HepG2 (cell line): ENCODE data around the gene IKZF5. TPM values are rescaled to one million over a fixed set of nuclear protein-coding genes. Genes with fewer than 3 reads are reported as not detected.
A peak's percentile ranks its signal among the peaks of the same experiment; 100 is the strongest.

Experiments used
- CAMTA2 ChIP-seq: sonication (generic); formaldehyde crosslinking; IDR thresholded peaks from 2 replicates; pipeline ENCODE4 v1.4.0; 2020; ENCODE audit warnings: mild to moderate bottlenecking, missing genetic modification reagents, borderline replicate concordance
- CREB3 ChIP-seq: sonication (generic); formaldehyde crosslinking; IDR thresholded peaks from 2 replicates; pipeline ENCODE4 v1.5.0; 2020; ENCODE audit warnings: missing genetic modification reagents
- FOXJ3 ChIP-seq: sonication (generic); formaldehyde crosslinking; IDR thresholded peaks from 2 replicates; pipeline ENCODE4 v1.4.0; 2020; ENCODE audit warnings: missing genetic modification reagents, mild to moderate bottlenecking, borderline replicate concordance
- HOXA5 ChIP-seq: sonication (generic); formaldehyde crosslinking; IDR thresholded peaks from 2 replicates; pipeline ENCODE4 v1.4.0; 2020; ENCODE audit warnings: missing genetic modification reagents
- ISL2 ChIP-seq: sonication (generic); formaldehyde crosslinking; IDR thresholded peaks from 2 replicates; pipeline ENCODE4 v1.5.0; 2020; ENCODE audit warnings: missing genetic modification reagents
- MLLT10 ChIP-seq: sonication (generic); formaldehyde crosslinking; IDR thresholded peaks from 2 replicates; pipeline ENCODE4 v1.4.0; 2020; ENCODE audit warnings: missing genetic modification reagents
- MTF2 ChIP-seq: sonication (generic); formaldehyde crosslinking; IDR thresholded peaks from 2 replicates; pipeline ENCODE4 v1.5.0; 2020; ENCODE audit warnings: missing genetic modification reagents, borderline replicate concordance
- NAIF1 ChIP-seq: sonication (generic); formaldehyde crosslinking; IDR thresholded peaks from 2 replicates; pipeline ENCODE4 v1.5.0; 2020; ENCODE audit warnings: mild to moderate bottlenecking, missing genetic modification reagents, borderline replicate concordance
- NCOA2 ChIP-seq: sonication (generic); formaldehyde crosslinking; IDR thresholded peaks from 2 replicates; pipeline ENCODE4 v1.8.0; 2022; ENCODE audit warnings: inconsistent platforms
- NR2F6 ChIP-seq, 2 experiments: IDR thresholded peaks; 2 replicates each; pipeline ENCODE4 v1.6.1; 2016; ENCODE audit warnings: antibody characterized with exemption in 1 of 2, mild to moderate bottlenecking in 1 of 2
- PRDM4 ChIP-seq: sonication (generic); formaldehyde crosslinking; IDR thresholded peaks from 2 replicates; pipeline ENCODE4 v1.9.0; 2021; ENCODE audit warnings: missing genetic modification reagents, borderline replicate concordance
- RORA ChIP-seq: sonication (generic); formaldehyde crosslinking; IDR thresholded peaks from 2 replicates; pipeline ENCODE4 v1.5.0; 2020; ENCODE audit warnings: mild to moderate bottlenecking, missing genetic modification reagents, moderate library complexity
- SIN3B ChIP-seq: fragments of 150-350 bp; IDR thresholded peaks from 2 replicates; pipeline ENCODE4 v1.6.1; 2014; ENCODE audit warnings: low read length
- SMC3 ChIP-seq: IDR thresholded peaks from 2 replicates; pipeline ENCODE4 v1.6.1; 2011; ENCODE audit warnings: low read length, improper control_type of control experiment
- TRIM22 ChIP-seq: fragments of 450-650 bp; IDR thresholded peaks from 2 replicates; pipeline ENCODE4 v1.6.1; 2017
- USF2 ChIP-seq, 2 experiments: sonication (generic) in 1 of 2; formaldehyde crosslinking in 1 of 2; IDR thresholded peaks; 2 replicates each; pipeline versions ENCODE4 v1.5.1 to v1.6.1; 2011 to 2020; ENCODE audit warnings: borderline replicate concordance in 1 of 2, low read depth in 1 of 2, low read length in 1 of 2, mild to moderate bottlenecking in 1 of 2, missing genetic modification reagents in 1 of 2, moderate library complexity in 1 of 2
- ZNF609 ChIP-seq: sonication (generic); formaldehyde crosslinking; IDR thresholded peaks from 2 replicates; pipeline ENCODE4 v1.4.0; 2020; ENCODE audit warnings: mild to moderate bottlenecking, missing genetic modification reagents, borderline replicate concordance
- ZNF713 ChIP-seq: sonication (generic); formaldehyde crosslinking; IDR thresholded peaks from 2 replicates; pipeline ENCODE4 v1.4.0; 2020; ENCODE audit warnings: mild to moderate bottlenecking, missing genetic modification reagents
- polyA plus RNA-seq, 8 experiments: library from polyadenylated mRNA; depleted of rRNA in 3 of 8; stranded (reverse) in 7 of 8; unstranded in 1 of 8; fragments of >200 nt; fragmentation: Illumina TruSeq in 4 of 8; extraction: Trizol in 4 of 8; gene quantifications; 2 replicates each; pipeline versions ENCODE4 v1.2.1 to v1.2.3, GENCODE V29; 2011 to 2016; ENCODE audit warnings: low read depth in 4 of 8, missing spikeins in 1 of 8, mixed read lengths in 1 of 8; ENCODE audit not compliant: insufficient read depth in 1 of 8
- total RNA-seq, 5 experiments: library from RNA; depleted of rRNA; stranded (reverse); fragments of >200 nt; fragmentation: Illumina TruSeq; extraction: Trizol; gene quantifications; 2 replicates each; pipeline ENCODE4 v1.2.3, GENCODE V29; 2016; ENCODE audit warnings: low read depth in 1 of 5

Gene IKZF5
- total and polyA plus RNA-seq, 2 of the 13 experiments (the other 11 are each of a cell fraction or from before 2014, with no cell fraction given), result 3.7 to 12.0 TPM

- TF ChIP-seq SMC3 (no peak), PRDM4 (CRISPR knock-in tag) (no peak), ISL2 (0 out of 2 replicates have a peak, but pooled peaks have one; percentile 48), NAIF1 (CRISPR knock-in tag) (no peak), TRIM22 (no peak), HOXA5 (CRISPR knock-in tag) (peak; percentile 88), CAMTA2 (no peak), SIN3B (no peak), RORA (CRISPR knock-in tag) (no peak), MTF2 (CRISPR knock-in tag) (no peak), NR2F6 (IDR thresholded peaks at IDR 0.05) (peak; percentile 14; the same call in 1 of the 2 replicates), NR2F6 (CRISPR knock-in tag; IDR thresholded peaks at IDR 0.05) (0 out of 2 replicates have a peak, but pooled peaks have one; percentile 9), ZNF609 (CRISPR knock-in tag) (peak; percentile 41; the same call in 1 of the 2 replicates), NCOA2 (peak; percentile 35), ZNF713 (no peak), FOXJ3 (CRISPR knock-in tag) (peak; percentile 48; the same call in 1 of the 2 replicates), CREB3 (no peak), MLLT10 (CRISPR knock-in tag) (no peak), USF2 (IDR thresholded peaks at IDR 0.05; ENCODE audit: low read depth, low read length) (no peak), USF2 (CRISPR knock-in tag; IDR thresholded peaks at IDR 0.05; ENCODE audit: borderline replicate concordance) (no peak)
Observed at GRCh38 chr10:123034332-123034731, 25.7 kb upstream of the IKZF5 start (continued).
